Stimulated activated effector memory CD8-positive, alpha-beta T cell treated with anti-CD3 and anti-CD28 coated beads, Interleukin-12 subunit alpha, Interleukin-12 subunit beta, amount 100 ng/mL, for 72 hours (primary cell): ENCODE results near the gene SNX3.

Experiments used
- ATAC-seq: fragments of 150-1000 bp; cut with Tn5 transposase; 2 replicates; pipeline ENCODE4 v1.10.0; 2021
- DNase-seq, 2 donors: peaks; one replicate each; pipeline ENCODE4 v3.0.0; 2021 to 2022; ENCODE audit warnings: low spot score in 2 of 2
- H3K27ac Mint-ChIP-seq: one replicate; pipeline ENCODE4 v1.8.0; 2022; ENCODE audit warnings: mild to moderate bottlenecking, mixed read lengths
- H3K36me3 Mint-ChIP-seq: one replicate; pipeline ENCODE4 v1.8.0; 2022; ENCODE audit warnings: mild to moderate bottlenecking, mixed read lengths
- H3K4me1 Mint-ChIP-seq: one replicate; pipeline ENCODE4 v1.8.0; 2022; ENCODE audit warnings: mixed read lengths
- H3K4me3 Mint-ChIP-seq: one replicate; pipeline ENCODE4 v1.8.0; 2022; ENCODE audit warnings: mild to moderate bottlenecking, mixed read lengths
- H3K9me3 Mint-ChIP-seq: one replicate; pipeline ENCODE4 v1.8.0; 2022; ENCODE audit warnings: mixed read lengths

Gene SNX3

DNA sequence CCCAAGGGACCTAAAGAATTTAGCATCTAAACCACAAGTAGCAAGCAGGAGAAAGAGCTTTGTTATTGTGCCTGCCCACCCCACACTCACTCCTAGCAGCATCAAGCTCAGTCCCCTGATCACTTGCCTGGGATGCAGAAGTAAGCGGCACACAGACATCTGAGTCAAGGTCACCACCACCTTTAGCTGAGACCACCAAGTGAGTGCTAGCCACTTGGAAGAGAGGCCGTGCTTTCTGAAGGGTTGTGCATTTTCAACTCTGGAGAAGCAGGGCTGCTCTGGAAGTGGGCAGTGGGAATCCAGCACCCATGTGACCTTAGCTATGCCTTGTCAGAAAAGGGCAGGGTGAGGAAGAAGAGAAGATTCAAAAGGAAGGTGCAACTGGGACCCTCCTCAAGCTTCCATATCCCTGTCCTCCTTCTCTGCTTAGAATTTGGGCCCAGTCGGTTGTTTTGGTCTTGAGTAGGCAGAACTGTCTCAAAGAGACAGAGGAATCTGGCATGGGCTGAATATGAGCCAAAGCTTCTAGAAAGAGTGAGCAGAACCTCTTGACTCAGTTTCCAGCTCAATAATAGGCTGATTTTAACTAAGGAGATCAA, 88.8 kb downstream of the SNX3 start:
- no peak overlapping the region for H3K27ac Mint-ChIP-seq
- no peak overlapping the region for H3K4me3 Mint-ChIP-seq

DNA sequence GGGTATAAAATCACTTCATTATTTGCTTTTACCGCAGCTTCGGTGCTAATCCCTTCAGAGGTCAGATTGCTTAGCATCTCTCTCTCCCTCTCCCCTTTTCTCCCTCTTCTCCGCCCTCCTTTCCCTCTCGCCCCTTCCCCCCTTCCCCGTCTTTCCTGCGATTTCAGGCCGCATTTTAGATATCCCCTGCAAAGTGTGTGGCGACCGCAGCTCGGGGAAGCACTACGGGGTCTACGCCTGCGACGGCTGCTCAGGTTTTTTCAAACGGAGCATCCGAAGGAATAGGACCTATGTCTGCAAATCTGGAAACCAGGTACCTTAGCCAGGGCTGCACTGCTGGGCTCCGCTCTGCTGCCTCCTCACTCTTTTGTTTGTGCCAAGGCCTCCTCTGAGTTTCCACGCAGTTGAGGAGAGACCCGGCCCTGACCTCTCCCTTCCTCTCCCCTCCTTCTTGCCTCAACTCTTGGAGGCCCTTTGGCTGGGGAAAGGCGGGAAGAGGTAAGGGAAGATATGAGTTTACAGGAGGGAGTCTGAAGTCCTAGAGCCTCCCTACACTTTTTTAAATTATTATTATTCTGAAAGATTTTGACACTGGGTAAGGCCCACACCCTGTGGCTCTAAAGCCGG, 89.4 kb downstream of the SNX3 start:
- no peak overlapping the region for H3K27ac Mint-ChIP-seq
- DNase-seq: no peak
- no peak overlapping the region for H3K4me3 Mint-ChIP-seq
- peaks cover 9% of the 10 kb centered on the region for H3K36me3 Mint-ChIP-seq
- H3K9me3 Mint-ChIP-seq: no peaks in the 10 kb centered on the region
- H3K4me1 Mint-ChIP-seq: peaks cover 55% of the 10 kb centered on the region
- no peak for ATAC-seq

More for the DNA sequence above, 88.8 kb downstream of the SNX3 start:
- Mint-ChIP-seq H3K9me3 (no peaks in the 10 kb centered on the region), H3K4me1 (peaks cover 54% of the 10 kb centered on the region), H3K36me3 (peaks cover 9% of the 10 kb centered on the region)
- DNase-seq: no peak
- ATAC-seq: no peak

DNA sequence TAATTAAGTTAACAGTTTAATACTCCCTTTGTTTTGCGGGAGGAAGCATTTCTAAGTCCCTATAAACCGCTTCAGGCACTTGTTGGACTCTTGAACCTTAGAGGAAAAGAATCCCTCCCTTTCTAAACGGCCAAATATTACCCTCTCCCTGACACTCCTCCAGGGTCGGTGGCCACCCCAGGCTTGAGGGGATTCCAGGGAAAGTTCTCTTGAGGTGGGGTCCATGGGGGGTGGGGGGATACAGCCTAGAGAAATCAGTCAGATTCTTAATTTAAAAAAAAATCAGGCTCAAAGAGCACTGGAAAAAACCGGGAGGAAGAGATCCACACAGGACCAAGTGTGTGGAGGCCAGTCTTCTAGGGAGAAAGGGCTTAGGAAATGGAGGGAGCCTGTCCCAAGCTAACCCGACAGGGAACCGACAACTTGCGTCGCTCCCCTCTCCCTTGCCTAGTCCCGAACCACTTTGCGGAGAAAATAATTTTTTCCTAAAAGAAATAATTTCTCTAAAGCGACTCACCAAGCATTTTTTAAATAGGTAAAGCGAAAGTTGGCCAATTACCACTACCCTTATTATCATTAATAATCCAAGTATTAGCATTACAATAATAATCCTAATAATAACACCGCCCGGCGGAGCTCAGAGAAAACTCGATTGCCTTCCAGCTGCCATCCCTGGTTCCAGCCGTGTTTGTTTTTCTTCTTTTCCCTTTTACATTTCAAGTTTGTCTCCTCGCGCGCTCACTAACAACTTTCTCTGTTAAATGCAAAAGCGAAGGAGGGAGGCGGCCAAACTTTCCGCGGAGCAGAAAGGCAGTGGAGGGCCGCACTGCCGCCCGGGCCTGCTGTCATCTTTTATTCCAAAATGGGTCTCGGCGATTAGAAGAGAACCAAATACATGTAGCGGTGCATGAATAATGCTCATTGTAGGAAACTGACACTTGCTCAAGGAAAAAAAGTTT, 90.2 kb downstream of the SNX3 start:
- no peaks in the 10 kb centered on the region for H3K9me3 Mint-ChIP-seq
- peaks cover 15% of the 10 kb centered on the region for H3K36me3 Mint-ChIP-seq
- DNase-seq: no peak
- peak overlapping the region; percentile 70 for H3K4me3 Mint-ChIP-seq
- H3K27ac Mint-ChIP-seq: no peak overlapping the region
- ATAC-seq: no peak
- peaks cover 55% of the 10 kb centered on the region for H3K4me1 Mint-ChIP-seq

DNA sequence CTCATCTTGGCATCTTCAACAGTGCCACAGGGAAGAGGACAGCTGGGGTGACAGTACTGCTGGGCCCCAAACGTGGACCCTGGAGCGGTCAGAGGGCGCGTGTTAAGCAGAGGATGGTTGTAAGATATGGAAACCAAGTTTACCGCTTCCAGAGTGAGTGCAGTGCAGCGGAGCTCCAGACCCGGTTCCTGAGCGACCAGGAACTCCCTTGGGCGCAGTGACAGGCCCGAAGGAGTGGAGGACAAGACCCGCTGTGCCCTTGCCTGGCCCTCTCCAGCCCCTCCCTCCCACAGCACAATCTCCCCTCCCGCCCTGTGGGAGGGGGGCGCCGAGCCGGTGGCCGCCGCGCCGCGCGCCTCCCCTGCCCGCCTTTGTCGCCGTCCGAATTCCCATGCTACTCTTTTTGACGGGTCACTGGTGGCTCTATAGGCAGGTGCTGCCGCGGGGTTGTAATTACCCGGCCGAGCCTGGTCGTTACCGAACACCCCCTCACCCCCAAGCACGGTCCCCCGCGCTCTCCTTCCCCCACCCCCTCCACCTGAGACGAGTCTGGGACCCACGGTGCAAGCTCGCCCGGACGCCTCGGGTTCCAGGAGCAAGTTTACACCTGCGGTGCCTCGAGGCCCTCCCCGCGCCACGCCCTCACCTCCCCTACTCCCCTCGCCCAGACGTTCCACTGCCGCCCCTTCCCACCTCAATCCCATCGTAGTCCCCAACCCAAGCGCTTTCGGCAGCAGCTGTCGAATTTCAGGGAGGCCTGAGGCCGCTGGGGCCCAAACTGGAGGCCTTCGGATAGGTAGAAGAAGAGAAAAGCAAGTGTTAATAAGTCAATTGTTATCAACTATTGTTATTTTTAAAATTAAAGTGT, 91.1 kb downstream of the SNX3 start:
- no peak overlapping the region for H3K27ac Mint-ChIP-seq
- peak in 1 of 2 donors; percentile 53 for DNase-seq
- peak overlapping the region; percentile 70 for H3K4me3 Mint-ChIP-seq
- H3K36me3 Mint-ChIP-seq: peaks cover 15% of the 10 kb centered on the region
- no peaks in the 10 kb centered on the region for H3K9me3 Mint-ChIP-seq
- H3K4me1 Mint-ChIP-seq: peaks cover 53% of the 10 kb centered on the region
- peak; percentile 36 for ATAC-seq

DNA sequence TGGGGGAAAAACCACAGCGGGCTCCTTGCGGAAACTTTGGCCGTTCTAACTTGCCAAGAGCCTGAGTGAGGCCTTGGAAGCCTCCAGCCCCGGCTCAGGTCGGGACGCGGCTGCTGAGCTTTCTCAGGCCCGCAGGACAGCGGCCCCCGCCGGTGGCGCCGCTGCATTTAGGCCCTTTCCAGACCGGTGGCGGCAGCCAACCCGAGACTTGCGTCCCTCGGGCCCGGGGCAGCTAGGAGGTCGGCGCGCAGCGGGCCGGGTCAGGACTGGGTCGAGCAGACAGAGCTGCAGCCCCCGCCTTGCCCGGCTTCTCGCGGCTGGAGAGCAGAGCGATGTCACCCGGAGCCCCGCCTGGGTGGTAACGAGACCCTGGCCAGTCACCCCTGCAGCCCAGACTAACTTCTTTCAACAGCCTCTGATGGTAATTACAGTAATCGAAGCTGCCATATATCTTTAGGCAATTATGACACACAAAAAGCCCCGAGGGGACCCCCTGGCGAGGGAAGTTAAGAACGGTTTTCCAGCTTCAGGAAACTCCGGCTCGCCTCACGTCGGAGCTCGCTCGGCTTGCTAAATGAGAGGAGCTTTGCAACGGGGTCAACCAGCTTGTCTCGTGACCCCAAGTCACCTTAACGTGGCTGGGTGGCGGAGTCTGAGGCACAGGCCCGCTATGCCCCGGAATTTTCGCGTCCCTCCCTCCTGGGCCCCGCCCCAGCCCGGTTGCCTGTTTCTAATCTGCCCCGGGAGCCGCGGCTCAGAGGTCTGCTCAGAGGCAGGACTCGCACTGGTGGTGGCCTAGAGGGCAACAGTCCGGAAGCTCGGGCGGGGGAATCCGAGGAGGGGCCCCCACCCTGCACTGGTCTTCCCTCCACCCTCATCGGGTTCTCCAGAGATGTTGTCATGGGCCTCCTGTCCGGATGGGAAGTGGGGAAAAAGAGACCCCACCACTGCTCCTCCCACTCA, 92.1 kb downstream of the SNX3 start:
- Mint-ChIP-seq H3K4me1 (peaks cover 48% of the 10 kb centered on the region), H3K4me3 (peak overlapping the region; percentile 70), H3K36me3 (peaks cover 15% of the 10 kb centered on the region)

DNA sequence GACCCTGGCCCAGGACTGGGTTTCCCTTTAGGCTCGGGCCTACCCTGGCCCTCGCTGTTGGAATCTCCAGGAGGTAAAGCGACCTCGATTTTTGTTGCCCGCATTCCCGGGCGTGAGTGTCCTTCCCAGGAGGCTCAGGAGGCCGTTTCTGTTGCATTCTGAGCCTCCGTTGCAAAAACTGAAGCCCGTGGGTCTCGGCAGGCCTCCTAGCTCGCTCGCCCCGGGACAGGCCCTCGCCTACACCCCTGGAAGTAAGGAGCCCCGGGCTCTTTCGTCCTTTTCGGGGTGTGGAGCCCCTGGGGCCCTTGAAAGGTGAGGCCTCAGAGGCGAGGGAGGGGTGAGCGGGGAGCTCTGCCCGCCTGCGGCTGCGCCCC, 92.8 kb downstream of the SNX3 start:
- peak overlapping the region; percentile 70 for H3K4me3 Mint-ChIP-seq
- H3K27ac Mint-ChIP-seq: no peak overlapping the region
- peak in 1 of 2 donors; percentile 55 for DNase-seq
- ATAC-seq: no peak
- peaks cover 15% of the 10 kb centered on the region for H3K36me3 Mint-ChIP-seq
- H3K9me3 Mint-ChIP-seq: no peaks in the 10 kb centered on the region
- peaks cover 52% of the 10 kb centered on the region for H3K4me1 Mint-ChIP-seq

More for the DNA sequence above, 92.1 kb downstream of the SNX3 start:
- Mint-ChIP-seq H3K9me3 (no peaks in the 10 kb centered on the region), H3K27ac (no peak overlapping the region)
- peak; percentile 17 to 65 for DNase-seq
- peak; percentile 57 for ATAC-seq

- DNase-seq: no peak
- peaks cover 15% of the 10 kb centered on the region for H3K36me3 Mint-ChIP-seq
Measured at GRCh38 chr6:108167449-108168089, 93.3 kb downstream of the SNX3 start.

DNA sequence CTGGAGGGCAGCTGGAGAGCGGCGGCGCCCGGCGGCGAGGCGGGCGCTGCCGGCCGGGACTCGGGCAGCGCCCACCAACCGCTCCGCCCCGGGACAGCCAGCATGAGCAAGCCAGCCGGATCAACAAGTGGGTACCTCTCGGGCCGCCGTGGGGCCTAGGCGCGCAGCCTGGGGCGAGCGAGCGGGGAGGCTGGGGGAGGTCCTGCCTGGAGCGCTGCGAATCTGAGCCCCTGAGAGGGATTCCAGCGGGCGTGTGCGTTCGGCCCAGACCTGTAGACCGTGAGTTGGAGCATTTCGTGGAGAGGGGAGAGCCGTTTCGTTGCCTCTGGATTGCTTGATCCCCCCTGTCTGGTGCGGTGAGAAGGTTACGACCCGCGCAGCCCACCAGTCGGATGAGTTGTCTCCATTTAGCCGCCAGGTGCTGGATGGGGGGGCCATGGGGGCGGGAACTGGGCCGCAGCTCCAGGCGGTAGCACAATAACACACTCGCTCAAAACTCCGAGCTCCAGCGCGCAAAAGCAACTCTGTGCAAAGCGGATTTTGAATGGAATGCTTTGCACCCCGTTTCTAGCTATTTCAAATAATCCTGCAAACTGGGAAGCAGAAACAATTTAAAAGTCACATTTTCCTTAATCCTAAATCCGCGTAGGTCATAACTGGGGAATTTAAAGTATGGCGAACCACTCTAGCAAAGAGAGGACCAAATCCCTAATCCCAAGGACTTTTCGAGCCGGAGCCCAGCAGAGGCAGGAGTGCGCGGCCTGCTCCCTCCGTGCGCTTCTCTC, 94.0 kb downstream of the SNX3 start:
- Mint-ChIP-seq H3K4me1 (peaks cover 52% of the 10 kb centered on the region), H3K36me3 (peaks cover 15% of the 10 kb centered on the region), H3K4me3 (peak overlapping the region; percentile 70), H3K27ac (no peak overlapping the region), H3K9me3 (no peaks in the 10 kb centered on the region)
- DNase-seq: no peak
- no peak for ATAC-seq

More at GRCh38 chr6:108167449-108168089, 93.3 kb downstream of the SNX3 start:
- Mint-ChIP-seq H3K4me1 (peaks cover 52% of the 10 kb centered on the region), H3K27ac (no peak overlapping the region), H3K9me3 (no peaks in the 10 kb centered on the region), H3K4me3 (peak overlapping the region; percentile 70)
- no peak for ATAC-seq

DNA sequence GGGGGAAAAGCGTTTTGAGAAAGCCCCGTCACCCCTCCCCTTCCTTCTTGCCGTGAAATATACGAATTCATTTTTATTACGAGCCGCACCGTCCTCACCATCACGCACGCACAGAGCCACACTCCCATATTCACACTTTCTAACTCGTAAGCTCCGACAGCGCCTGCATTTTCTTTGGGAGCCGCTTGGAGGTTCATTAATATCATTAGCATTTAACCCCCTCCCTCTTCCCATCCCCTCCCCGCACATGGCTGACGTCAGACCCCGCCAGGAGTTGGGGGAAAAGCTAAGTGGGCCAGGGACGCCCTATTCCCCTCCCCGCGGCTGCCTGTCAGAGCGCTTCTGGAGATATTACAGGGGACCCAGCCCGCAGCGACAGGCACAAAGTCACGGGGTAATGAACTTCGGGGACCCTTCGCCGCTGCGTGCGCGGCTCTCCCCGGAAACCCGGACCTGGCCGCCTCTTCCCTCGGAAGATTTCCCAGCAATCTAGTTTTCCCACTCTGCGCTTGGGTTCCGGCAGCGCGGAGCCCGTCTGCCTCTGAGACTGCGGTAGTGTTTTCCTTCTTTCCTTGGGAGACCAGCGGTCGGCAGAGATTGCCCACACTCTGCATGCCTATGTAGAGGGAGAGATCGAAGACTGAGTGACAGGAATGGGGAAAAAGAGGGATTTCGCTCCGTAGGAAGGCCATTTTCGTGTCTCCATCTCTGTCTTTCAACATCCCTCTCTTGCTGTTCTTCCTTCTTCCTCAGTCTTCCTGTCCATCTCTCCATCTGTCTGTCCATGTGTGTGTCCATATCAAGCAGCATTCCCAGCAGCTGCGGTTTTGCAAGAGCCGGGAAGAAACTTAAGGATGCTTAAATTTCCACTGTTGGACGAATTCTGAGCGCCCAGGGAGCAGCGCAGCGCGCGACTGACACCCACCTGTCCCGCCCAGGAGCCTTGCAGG, 94.9 kb downstream of the SNX3 start, which contains the start of gene NR2E1:
TSS of gene NR2E1 (plus strand) at position 309 of the 950 bp plus-strand sequence. CDS start 744 bp downstream, outside the sequence.
- Mint-ChIP-seq H3K4me1 (peaks cover 46% of the 10 kb centered on the region), H3K4me3 (peak within 1 kb of the TSS; percentile 70), H3K36me3 (peaks cover 15% of the 10 kb centered on the region), H3K27ac (no peak within 1 kb of the TSS), H3K9me3 (no peaks in the 10 kb centered on the region)
- DNase-seq (no peak), ATAC-seq (no peak)

GRCh38 chr6:108164815-108165706, 95.8 kb downstream of the SNX3 start:
- ATAC-seq (no peak), DNase-seq (no peak)
- Mint-ChIP-seq H3K4me1 (peaks cover 42% of the 10 kb centered on the region), H3K9me3 (no peaks in the 10 kb centered on the region), H3K36me3 (peaks cover 15% of the 10 kb centered on the region), H3K4me3 (no peak overlapping the region), H3K27ac (no peak overlapping the region)

DNA sequence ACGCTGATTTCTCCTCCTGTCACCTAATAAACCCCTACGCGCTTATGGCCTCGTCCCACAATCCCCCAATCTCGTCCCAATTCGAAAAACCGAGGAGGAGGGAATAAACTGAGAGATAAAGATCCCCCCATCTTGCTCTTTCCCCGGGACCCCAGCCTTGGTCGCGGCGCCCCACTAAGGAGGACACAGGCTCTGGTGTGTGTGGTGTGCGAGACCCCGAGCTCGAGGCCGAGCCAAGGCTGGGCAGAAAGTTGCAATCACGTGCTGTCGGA, 96.4 kb downstream of the SNX3 start:
- peaks cover 15% of the 10 kb centered on the region for H3K36me3 Mint-ChIP-seq
- no peak overlapping the region for H3K27ac Mint-ChIP-seq
- H3K4me3 Mint-ChIP-seq: no peak overlapping the region
- ATAC-seq (no peak), DNase-seq (no peak)
- peaks cover 38% of the 10 kb centered on the region for H3K4me1 Mint-ChIP-seq
- no peaks in the 10 kb centered on the region for H3K9me3 Mint-ChIP-seq
